Activated CD8-positive, alpha-beta memory T cell treated with anti-CD3 and anti-CD28 coated beads, Interleukin-2, amount 50 U/mL, for 24 hours (primary cell): ENCODE data around the gene MMD2.
"Not testable (repeated sequence)": the region's sequence is repeated elsewhere in the genome, so short reads cannot be mapped to it uniquely, and the experiment has no call there.

Experiments
- DNase-seq: peaks from one replicate; pipeline ENCODE4 v3.0.0-alpha.2; 2020; ENCODE audit errors: extremely low read depth

The MMD2 gene

DNA sequence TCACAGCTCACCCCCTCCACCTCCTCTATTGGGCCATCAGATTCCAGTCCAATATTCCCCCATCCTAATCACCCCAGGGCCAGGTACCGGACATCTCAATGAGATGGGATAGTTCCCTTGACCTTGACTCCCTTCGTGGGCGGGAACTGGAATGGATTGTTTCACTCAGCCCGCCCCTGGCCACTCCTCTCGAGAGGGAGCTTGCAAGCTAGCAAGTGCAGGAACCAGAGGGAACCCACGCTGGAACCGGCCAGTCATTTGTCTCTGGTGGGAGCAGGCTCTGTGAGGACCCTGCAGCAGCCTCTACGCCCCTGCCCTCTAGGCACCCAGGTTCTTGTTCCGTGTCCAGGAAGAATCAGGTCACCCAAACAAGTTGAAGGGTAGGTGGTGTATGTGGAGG lies 64.5 kb downstream of the MMD2 start:
- no peak for DNase-seq

DNA sequence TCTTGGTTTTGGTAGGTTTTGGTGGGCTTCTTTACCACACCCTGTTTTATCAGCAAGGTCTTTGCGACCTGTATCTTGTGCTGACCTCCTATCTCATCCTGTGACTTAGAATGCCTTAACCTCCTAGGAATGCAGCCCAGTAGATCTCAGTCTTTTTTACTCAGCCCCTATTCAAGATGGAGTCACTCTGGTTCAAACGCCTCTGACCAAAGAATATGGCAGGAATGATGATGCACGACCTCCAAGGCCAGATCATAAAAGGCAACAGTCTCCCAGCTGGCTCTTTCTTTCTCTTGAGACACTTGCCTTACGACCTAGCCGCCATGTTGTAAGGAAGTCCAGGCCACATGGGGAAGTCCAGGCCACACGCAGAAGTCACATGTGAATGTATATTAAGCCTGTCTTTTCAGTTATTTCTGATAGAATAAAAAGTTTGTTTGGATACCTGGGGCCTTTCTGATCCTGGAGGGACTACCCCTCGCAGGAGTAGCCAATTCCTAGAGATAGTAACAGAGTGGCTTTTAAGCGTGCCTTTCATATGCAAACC lies 65.0 kb downstream of the MMD2 start:
- no peak for DNase-seq

DNA sequence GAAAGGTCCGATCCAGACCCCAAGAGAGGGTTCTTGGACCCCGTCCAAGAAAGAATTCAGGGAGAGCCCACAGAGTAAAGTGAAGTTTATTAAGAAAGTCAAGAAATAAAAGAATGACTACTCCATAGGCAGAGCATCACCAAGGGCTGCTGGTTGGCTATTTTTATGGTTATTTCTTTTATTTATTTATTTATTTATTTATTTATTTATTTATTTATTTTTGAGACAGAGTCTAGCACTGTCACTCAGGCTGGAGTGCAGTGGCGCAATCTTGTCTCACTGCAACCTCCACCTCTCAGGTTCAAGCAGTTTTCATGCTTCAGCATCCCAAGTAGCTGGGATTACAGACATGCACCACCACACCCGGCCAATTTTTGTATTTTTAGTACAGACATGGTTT lies 65.8 kb downstream of the MMD2 start:
- not testable (repeated sequence) for DNase-seq

DNA sequence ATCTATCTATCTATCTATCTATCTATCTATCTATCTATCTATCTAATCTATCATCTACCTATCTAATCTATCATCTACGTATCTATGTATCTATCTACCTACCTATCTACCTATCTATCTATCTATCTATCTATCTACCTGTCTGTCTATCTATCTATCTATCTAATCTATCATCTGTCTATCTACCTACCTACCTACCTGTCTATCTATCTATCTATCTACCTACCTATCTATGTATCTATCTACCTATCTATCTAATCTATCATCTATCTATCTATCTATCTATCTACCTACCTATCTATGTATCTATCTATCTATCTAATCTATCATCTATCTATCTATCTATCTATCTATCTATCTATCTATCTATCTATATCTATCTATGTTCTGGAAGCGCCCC lies 67.5 kb downstream of the MMD2 start:
- not testable (repeated sequence) for DNase-seq

DNA sequence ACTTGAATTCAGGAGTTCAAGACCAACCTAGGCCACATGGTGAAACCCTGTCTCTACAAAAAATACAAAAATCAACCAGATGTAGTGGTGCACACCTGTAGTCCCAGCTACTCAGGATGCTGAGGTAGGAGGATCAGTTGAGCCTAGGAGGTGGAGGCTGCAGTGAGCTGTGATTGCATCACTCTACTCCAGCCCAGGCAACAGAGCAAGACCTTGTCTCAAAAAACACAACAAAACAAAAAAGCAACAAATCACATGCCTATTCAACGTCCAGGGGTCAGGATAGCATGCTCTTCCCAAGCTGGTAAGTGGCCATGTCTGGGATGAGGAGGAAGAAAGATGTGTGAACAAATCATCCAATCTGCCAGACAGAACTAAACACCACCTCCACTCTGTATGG lies 69.3 kb downstream of the MMD2 start:
- DNase-seq: no peak

DNA sequence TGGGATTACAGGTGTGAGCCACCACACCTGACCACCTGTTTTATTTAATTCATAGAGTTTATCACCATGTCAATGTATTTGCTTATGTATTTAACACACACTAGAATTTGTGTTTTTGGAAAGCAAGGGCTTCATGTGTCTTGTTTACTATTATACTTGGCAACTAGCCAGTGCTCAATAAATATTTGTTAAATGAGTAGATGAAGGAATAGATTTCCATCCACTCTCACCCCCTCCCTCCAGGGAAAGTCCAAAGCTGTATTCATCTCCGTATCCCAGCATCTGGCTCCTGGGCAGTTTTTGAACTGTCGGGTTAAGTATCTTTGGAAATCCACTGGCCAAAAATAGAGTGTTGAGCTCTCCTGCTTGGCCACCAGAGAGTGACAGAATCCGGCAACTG lies 70.8 kb downstream of the MMD2 start:
- DNase-seq: no peak

DNA sequence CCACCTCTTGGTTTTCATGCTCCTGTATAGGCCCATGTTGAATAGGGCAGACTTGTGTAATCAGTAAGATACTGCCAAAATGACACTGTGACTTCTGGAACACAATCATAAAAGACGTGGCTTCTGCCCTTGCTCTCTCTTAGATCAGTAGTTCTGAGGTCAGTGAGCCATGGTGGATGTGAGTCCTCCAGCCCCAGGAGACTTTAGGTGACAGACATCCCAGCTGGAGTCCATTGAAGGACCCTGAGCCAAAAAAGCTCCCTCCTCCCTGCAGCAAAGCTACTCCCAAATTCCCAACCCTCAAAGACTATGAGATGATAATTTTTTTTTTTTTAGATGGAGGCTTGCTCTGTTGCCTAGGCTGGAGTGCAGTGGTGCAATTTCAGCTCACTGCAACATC lies 72.3 kb downstream of the MMD2 start:
- no peak for DNase-seq

DNA sequence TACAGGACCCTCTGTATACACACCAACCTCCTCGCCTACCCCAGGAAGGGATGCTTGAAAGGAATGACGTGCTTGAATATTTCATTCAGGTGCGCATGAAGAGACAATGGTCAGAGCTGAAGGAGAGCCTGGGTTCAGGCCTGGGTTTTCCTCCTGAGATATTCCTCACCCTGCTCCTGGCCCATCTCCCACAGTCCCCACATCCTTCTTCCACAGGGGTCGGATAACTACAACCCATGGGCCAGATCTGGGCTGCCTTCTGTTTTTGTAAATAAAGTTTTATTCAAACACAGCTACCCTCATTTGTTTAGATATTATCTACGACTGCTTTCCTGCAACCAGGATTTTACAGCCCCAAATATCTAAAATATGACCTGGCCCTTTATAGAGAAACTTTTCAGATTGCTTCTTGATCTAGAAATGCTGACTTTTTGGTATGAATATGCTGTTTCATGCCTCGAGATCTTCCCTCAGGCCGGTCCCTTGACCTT lies 73.6 kb downstream of the MMD2 start:
- no peak for DNase-seq

DNA sequence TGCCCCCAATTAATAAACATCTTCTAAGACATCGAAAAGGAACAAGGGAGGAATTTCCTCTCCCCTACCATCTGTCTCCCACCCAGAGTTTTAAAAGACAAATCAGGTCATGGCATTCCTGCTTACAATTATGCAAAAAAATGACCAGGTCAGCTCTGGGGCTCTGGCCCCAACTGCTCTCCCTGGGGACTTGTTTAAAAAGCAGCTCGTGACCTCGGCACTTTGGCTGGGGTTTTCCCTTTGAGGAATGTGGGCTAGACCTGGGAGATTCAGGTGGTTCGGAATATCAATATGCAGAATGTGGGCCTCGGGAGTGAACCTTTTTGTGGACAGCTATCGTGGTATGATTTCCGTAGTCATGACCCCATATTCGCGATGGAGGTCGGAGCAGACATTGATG lies 74.8 kb downstream of the MMD2 start:
- no peak for DNase-seq

DNA sequence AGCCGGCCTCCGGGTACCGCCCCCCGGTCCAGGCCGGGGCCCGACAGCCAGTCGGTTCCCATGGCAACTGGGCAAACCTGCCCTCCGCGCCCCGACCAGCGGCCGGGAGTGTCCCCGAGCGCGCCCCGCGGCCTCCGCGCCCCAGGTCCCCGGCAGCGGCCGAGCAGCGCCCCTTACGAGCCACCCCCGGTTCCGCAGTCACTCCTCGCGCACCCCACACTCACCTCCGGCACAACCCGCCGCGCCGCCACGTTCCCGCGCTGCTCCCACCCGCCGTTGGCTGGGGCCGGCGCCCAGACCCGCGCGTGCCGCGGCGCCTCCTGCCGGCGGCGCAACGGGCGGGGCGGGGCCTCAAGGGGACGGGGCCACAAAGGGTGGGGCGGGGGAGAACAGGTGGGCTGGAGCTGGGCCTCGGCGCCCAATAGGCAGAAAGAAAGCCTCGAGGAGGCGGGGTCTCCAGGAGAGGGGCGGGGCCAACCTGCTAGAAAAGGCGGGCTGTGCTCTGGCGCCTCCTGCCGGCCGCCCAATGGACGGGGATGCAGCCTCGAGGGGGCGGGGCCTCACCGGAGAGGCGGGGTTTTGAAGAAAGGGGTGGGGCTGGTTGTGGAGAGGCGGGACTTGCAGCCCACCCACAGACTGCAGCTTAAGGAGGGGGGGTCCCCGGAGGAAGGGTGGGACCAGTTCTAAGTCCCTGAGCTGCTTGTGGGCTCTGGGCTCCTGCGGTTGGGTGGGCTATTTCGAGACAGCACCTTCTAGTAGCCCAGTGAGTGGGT lies 75.4 kb downstream of the MMD2 start, which contains the start of gene RADIL:
Gene RADIL (minus strand): TSS at position 345 of the 773 bp plus-strand sequence. CDS start 5,577 bp downstream, outside the sequence.
- DNase-seq: peak; percentile 76

DNA sequence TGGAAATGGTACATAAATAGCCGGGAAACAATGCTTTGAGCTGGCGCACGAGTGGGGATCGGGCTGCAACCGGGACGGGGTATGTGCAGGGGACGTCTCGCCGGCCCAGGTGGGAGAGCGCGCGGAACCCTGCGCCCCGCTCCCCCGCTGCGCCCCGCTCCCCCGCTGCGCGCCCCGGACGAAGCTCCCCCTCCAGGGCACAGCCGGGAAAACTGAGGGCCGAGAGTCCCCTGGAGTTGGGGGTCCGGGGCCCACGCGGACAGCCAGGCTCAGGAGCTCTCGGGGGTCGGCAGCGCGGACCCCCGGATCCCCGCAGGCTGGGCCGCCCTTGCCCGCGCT lies 76.0 kb downstream of the MMD2 start:
- DNase-seq: no peak

DNA sequence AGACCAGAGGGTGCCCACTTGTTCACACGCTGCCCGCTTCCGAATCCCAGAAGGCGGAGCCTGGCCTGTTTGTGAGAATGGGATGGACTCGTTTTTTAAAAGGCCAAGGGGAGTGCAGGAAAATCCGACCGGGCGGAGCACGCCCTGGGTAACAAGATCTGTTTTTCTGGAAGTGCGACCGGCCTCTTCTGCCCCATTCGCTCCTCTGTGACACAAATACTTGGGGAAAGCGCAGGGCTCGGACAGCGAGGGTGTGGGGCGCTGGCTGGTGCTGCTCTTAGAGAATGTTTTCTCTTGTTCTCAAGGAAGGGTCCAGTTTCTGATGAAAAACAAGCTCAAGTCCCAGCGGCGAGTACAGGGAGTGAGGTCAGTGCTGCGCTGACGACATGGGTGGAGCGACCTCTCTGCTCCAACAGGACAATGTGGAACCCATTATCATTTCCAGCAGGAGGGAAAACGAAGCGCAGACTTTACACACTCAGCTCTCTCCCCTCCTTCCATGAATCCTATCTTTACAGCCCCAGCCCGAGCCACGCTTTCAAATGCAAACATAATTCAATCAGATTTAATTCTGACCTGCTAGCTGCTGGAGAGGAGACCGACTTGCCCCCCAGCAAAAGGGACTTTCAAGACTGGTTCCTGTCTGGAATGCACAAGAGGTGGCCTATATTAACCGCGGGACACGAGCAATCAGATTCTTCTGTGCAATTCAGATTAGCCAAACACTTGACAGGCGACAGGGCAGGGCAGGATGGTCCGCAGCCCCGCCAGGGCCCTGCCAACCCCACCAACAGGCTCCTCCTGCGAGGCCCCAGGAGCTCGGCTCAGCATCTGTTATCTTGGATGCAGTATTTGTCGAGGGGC lies 76.6 kb downstream of the MMD2 start:
- DNase-seq: no peak

DNA sequence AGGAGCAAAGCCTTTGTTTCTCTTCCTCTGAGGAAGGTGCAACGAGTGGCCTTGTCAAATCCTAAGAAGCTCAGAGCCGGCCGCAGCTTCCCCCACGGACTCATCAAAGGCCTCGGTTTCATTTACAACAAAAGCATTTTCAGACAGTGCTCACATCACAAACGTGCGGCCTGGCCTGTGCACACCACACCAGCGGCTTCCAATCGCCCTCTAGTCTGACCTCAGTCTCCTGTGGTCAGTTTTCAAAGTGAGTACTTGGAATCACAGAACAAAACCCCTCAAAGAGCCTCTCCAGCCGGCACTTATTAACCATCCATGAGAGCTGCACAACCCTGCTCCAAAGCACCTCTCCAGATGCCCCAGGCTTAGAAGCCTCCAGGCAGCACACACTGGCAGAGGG lies 78.8 kb downstream of the MMD2 start:
- DNase-seq: no peak

DNA sequence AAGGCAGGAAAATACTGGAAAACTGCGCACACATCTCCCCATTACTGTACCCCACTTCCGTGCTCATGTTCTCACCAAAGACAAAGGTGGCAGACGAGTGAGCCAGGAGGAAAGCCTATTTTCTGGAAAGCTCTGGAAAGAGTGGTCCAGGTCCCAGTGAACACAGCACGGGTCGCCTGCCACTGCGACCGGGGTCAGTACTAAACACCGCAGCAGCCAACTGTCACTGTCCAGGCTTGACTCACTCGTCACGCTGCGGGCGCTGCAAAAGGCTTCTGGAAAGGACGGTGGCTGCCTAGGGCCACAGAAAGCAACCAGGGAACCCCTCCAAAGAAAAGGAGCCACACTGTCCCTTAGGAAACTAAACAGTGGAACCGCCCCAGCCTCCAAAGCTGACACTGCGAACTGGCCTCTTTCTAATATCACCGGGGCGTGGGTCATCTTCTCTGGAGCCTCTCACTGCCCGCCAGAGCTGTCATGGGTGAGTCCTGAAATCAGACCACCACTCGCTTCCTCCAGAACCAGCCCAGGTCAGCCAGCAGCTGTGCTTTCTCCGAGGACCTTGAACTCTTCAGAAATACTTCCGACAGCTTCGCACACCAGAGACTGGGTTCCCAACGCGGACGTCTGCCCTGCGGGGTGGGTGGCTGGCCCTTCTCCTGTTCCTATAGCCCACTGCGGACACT lies 79.4 kb downstream of the MMD2 start:
- no peak for DNase-seq

DNA sequence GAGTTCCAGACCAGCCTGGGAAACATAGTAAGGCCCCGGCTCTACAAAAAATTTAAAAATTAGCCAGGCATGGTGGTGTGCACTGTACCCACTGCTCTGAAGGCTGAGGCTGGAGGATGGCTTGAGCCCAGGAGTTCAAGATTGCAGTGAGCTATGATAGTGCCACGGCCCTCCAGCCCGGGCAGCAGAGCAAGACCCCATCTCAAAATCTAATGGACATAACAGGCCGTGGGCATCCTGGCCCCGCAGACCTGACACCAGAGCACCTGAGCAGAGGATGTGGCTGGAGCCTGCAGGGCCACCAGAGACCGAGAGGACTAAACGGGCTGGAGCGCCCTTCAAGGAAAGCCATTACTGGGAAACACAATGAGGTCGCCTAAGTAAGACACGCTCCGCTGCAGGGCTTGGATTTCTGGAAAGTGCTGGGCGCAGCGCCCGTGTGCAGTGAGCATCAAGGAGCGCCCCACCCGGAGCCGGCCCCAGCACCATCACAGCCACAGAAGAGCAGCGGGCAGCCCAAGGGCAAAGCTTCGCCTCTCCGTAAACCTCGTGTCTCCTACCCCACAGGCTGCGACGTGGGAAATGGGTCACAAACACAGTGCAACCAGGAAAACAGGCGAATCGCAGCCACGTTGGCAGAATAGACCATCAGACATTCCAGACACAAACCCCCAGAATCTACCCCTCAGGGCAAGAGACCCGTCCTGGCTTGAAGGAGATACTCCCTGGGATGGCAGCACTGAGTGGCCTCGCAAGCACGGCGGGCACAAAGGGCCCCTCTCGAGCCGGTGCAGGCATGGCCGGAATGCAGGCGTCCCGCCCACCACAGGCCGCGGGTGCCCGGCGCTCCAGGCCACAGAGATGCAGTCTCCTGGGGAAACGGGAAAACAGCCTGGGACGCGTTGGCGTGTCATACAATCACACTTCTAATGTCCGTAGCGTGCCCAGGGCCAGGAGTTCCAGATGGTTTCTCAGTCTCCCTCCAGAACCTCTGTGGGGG lies 80.4 kb downstream of the MMD2 start:
- DNase-seq: no peak

DNA sequence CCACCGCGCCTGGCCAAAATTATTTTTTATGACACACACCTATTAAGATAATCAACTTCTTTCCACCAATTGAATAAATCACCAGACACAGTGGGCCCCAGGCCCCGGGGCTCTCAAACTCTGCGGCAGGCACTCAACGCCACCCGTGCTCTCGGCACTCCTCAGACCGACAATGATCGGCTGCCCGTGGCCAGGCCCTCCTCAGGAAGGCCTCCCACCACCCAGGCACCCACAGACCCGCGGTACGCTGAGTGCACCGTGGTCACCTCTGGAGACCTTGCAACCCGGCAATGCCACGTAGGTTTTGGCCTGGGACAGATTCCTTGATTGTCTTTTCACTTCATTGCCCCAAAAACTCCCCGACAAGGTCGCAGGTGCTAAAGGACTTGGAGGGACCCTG lies 82.4 kb downstream of the MMD2 start:
- no peak for DNase-seq

DNA sequence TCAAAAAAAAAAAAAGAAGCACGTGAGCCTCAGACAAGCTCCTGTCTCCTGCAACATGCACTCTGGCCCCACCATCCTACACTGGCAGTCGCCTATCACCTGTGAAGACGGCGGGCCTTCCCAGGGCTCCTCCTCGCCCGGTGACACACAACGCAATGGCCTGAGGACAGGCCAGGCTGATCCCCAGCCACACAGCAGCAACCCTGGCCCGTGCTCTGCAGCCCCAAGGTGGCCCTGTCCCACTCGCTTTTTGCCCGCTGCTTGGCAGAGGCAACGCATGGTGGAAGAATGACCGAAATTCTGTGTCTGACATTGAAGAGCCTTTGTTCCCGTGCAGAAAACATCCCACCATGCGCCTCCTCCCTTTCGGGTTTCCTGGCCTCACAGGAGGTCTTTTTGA lies 83.6 kb downstream of the MMD2 start:
- no peak for DNase-seq

DNA sequence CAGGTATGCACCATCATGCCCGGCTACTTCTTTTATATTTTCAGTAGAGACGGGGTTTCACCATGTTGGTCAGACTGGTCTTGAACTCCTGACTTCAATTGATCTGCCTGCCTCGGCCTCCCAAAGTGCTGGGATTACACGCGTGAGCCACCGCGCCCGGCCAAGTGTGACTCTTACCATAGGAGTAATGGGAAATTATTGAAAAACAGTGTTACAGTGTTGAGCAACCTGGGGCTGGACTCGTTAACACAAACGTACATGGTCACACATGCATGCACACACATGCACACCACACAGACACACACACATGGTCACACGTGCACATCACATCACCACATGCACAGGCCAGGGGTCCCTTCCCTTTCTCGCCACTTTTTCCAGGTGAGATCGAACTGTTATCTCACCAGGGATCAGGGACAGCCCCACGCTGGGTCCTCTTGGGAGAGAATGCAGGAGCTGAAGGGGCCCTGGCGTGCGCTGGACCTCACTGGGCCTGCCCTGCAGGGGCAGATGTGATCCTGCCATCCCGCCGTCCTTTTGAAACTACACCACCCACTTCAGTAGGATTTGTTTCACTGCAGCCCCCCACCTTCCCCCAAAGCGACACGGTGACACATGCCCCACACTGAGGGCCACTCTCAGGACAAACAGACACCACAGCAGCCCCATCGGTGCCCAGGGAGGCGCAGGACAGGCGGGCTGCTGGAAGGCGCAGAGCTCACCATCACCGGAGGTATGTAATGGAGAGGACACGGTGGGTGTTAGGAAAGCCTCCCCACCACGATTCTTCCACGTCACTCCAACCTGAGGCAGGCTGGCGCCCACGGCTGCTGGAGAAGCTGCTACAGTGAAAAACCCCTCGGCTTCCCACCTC lies 85.7 kb downstream of the MMD2 start:
- DNase-seq: no peak

DNA sequence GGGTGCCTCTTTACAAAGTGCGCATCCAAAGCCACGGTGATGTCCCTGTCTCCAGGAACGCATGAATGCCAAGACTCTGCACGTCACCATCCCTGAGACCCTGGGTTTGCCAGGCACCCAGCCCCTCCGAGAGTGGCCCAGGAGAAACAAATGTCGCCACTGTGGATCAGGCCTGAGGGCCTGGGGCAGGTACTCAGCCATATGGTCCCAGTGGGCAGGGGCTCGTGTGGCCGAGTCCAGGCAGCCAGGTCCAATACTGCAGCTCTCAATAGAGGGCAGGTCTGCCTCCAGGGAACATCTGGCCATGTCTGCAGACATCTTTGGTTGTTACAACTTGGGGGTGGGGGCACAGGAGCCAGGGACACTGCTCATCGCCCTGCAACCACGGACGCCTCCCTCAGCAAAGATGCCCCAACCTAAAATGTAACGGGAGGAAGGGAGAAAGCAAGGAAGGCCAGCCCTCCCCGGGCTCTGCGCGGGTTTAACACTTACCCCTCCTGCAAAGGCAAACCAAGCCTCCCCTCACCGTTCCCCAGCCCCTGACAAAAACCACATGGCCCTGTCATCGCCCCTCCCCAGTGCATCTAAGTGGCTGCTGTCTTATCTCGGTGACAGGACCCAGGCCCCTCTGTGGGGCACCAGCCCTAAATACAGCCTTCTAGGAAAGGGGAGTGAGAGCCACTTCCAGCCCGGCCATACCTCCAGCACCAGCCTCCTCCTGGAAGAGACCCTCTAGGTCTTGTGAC lies 86.9 kb downstream of the MMD2 start:
- no peak for DNase-seq
